K562 (cell line): ENCODE results near the gene AMZ1.

ENCODE experiments used
- ADNP ChIP-seq: fragments of 200-800 bp; sonication (Bioruptor generic); IDR thresholded peaks from 2 replicates; pipeline ENCODE4 v1.6.1; 2016; ENCODE audit warnings: missing genetic modification characterization, missing compliant biosample characterization
- NONO ChIP-seq, 2 experiments: fragments of 200-400 bp in 1 of 2; fragments of 450-650 bp in 1 of 2; formaldehyde crosslinking in 1 of 2; IDR thresholded peaks; 2 replicates each; pipeline ENCODE4 v1.6.1; 2017; ENCODE audit warnings: low read depth in 2 of 2, mild to moderate bottlenecking in 2 of 2, moderate library complexity in 2 of 2, low read length in 1 of 2
- RBM22 ChIP-seq: fragments of 200-400 bp; formaldehyde crosslinking; IDR thresholded peaks from 2 replicates; pipeline ENCODE4 v1.6.1; 2018; ENCODE audit warnings: low read length, low read depth; ENCODE audit not compliant: poor library complexity, severe bottlenecking
- TRIM28 ChIP-seq: fragments of 450-650 bp; IDR thresholded peaks from 2 replicates; pipeline ENCODE4 v1.6.1; 2017
- TF ChIP-seq, protein P1 (sequence below): IDR thresholded peaks from 2 replicates; pipeline ENCODE4 v1.6.1; 2011; ENCODE audit warnings: borderline replicate concordance, low read depth, mild to moderate bottlenecking, moderate library complexity, low read length; ENCODE audit not compliant: insufficient read depth, poor library complexity, severe bottlenecking
- TF ChIP-seq, protein P2 (sequence below), 2 experiments: fragments of 450-650 bp; IDR thresholded peaks; 2 replicates each; pipeline ENCODE4 v1.6.1; 2018; ENCODE audit warnings: mild to moderate bottlenecking in 2 of 2, low read depth in 1 of 2; ENCODE audit not compliant: partially characterized antibody in 2 of 2
- TF ChIP-seq, protein P3 (sequence below), 3 experiments: IDR thresholded peaks in 2 of 3; conservative IDR thresholded peaks in 1 of 3; 2 replicates each; pipeline ENCODE4 v1.5.1; 2011 to 2012; ENCODE audit warnings: low read length in 3 of 3, mild to moderate bottlenecking in 3 of 3, control low read depth in 2 of 3, improper control_type of control experiment in 1 of 3, inconsistent platforms in 1 of 3, low read depth in 1 of 3, mixed read lengths in 1 of 3, moderate library complexity in 1 of 3; ENCODE audit not compliant: insufficient read depth in 2 of 3

DNA sequence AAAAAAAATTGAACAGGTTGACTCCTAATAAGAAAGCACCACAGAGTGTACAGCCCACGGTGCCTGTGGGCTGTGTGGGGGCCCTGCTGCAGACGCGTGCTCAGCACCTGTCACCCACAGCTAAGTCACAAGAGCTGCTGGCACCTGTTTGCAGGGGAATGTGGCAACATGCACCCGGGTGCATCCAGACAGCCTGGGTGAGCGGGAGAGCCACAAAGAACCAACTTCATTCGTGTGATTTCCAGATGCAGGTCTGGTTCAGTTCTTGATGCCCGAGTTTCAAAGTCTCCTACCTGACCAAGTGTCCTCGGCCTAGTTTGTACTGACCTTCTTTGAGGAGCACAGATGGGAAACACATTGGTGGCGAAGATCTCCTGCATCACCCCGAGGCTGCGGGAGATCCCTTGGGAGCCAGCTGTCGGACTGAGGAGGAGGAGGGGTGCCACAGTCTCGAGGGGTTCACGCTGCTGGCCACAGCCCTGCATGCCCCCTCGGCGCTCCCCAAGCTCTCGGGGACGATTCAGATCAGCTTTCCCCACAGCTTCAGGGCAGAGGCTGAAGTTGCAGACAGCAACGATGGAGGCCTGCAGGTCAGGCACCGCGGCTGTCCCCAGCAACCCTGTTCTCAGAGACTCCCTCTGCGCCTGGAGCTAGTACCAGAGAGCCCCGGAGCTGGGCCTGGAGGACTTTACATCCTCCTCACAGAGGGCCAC lies 35.3 kb downstream of the AMZ1 start:
- no peak for TF ChIP-seq TRIM28
- TF ChIP-seq, protein P1, sequence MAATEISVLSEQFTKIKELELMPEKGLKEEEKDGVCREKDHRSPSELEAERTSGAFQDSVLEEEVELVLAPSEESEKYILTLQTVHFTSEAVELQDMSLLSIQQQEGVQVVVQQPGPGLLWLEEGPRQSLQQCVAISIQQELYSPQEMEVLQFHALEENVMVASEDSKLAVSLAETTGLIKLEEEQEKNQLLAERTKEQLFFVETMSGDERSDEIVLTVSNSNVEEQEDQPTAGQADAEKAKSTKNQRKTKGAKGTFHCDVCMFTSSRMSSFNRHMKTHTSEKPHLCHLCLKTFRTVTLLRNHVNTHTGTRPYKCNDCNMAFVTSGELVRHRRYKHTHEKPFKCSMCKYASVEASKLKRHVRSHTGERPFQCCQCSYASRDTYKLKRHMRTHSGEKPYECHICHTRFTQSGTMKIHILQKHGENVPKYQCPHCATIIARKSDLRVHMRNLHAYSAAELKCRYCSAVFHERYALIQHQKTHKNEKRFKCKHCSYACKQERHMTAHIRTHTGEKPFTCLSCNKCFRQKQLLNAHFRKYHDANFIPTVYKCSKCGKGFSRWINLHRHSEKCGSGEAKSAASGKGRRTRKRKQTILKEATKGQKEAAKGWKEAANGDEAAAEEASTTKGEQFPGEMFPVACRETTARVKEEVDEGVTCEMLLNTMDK: no peak
- TF ChIP-seq, protein P2, sequence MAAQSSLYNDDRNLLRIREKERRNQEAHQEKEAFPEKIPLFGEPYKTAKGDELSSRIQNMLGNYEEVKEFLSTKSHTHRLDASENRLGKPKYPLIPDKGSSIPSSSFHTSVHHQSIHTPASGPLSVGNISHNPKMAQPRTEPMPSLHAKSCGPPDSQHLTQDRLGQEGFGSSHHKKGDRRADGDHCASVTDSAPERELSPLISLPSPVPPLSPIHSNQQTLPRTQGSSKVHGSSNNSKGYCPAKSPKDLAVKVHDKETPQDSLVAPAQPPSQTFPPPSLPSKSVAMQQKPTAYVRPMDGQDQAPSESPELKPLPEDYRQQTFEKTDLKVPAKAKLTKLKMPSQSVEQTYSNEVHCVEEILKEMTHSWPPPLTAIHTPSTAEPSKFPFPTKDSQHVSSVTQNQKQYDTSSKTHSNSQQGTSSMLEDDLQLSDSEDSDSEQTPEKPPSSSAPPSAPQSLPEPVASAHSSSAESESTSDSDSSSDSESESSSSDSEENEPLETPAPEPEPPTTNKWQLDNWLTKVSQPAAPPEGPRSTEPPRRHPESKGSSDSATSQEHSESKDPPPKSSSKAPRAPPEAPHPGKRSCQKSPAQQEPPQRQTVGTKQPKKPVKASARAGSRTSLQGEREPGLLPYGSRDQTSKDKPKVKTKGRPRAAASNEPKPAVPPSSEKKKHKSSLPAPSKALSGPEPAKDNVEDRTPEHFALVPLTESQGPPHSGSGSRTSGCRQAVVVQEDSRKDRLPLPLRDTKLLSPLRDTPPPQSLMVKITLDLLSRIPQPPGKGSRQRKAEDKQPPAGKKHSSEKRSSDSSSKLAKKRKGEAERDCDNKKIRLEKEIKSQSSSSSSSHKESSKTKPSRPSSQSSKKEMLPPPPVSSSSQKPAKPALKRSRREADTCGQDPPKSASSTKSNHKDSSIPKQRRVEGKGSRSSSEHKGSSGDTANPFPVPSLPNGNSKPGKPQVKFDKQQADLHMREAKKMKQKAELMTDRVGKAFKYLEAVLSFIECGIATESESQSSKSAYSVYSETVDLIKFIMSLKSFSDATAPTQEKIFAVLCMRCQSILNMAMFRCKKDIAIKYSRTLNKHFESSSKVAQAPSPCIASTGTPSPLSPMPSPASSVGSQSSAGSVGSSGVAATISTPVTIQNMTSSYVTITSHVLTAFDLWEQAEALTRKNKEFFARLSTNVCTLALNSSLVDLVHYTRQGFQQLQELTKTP (IDR thresholded peaks at IDR 0.05; ENCODE audit: low read depth in 1 of 2, partially characterized antibody in 2 of 2): no peak
- no peak for TF ChIP-seq RBM22
- TF ChIP-seq NONO (IDR thresholded peaks at IDR 0.05; ENCODE audit: low read depth in 2 of 2, low read length in 1 of 2): no peak
- no peak for TF ChIP-seq ADNP (tag)
- TF ChIP-seq, protein P3, sequence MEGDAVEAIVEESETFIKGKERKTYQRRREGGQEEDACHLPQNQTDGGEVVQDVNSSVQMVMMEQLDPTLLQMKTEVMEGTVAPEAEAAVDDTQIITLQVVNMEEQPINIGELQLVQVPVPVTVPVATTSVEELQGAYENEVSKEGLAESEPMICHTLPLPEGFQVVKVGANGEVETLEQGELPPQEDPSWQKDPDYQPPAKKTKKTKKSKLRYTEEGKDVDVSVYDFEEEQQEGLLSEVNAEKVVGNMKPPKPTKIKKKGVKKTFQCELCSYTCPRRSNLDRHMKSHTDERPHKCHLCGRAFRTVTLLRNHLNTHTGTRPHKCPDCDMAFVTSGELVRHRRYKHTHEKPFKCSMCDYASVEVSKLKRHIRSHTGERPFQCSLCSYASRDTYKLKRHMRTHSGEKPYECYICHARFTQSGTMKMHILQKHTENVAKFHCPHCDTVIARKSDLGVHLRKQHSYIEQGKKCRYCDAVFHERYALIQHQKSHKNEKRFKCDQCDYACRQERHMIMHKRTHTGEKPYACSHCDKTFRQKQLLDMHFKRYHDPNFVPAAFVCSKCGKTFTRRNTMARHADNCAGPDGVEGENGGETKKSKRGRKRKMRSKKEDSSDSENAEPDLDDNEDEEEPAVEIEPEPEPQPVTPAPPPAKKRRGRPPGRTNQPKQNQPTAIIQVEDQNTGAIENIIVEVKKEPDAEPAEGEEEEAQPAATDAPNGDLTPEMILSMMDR (IDR thresholded peaks at IDR 0.05 in 2 of 3, conservative IDR thresholded peaks at IDR 0.05 in 1 of 3; ENCODE audit: insufficient read depth in 2 of 3, low read depth in 1 of 3, low read length in 3 of 3): no peak
